ENCODE data around the gene DDX19B. TPM values are rescaled to one million over a fixed set of nuclear protein-coding genes. Genes with fewer than 3 reads are reported as not detected.
"Not testable (repeated sequence)": the region's sequence is repeated elsewhere in the genome, so short reads cannot be mapped to it uniquely, and the experiment has no call there.

The DDX19B gene
- total RNA-seq, 1 donor from 2014 or later = 37.1 TPM

- Mint-ChIP-seq H3K36me3 (ENCODE audit: low read depth, unreplicated experiment) (no peaks in the 10 kb centered on the region), H3K4me3 (ENCODE audit: unreplicated experiment) (peak within 1 kb of the TSS; percentile 98), H3K4me1 (ENCODE audit: unreplicated experiment) (peaks cover 5% of the 10 kb centered on the region), H3K27ac (ENCODE audit: unreplicated experiment) (peak within 1 kb of the TSS; percentile 81), H3K9me3 (ENCODE audit: unreplicated experiment) (no peaks in the 10 kb centered on the region), H3K27me3 (ENCODE audit: unreplicated experiment) (peaks cover 4% of the 10 kb centered on the region)
- DNase-seq (ENCODE audit: low spot score) = peak; percentile 95
- TF ChIP-seq CTCF (IDR thresholded peaks at IDR 0.05; ENCODE audit: unreplicated experiment) = no peak
These were observed 9.5 kb upstream of the DDX19B start, which contains the start of gene AARS1 for GRCh38 chr16:70289229-70290094. AARS1 (minus strand) TSS chr16:70289506; CDS start chr16:70282763, 6,743 bp downstream.

GRCh38 chr16:70290949-70291519, 8.0 kb upstream of the DDX19B start:
- Mint-ChIP-seq H3K9me3 (ENCODE audit: unreplicated experiment) (no peaks in the 10 kb centered on the region), H3K4me1 (ENCODE audit: unreplicated experiment) (peaks cover 5% of the 10 kb centered on the region), H3K27ac (ENCODE audit: unreplicated experiment) (no peak overlapping the region), H3K4me3 (ENCODE audit: unreplicated experiment) (no peak overlapping the region), H3K27me3 (ENCODE audit: unreplicated experiment) (peaks cover 4% of the 10 kb centered on the region), H3K36me3 (ENCODE audit: low read depth, unreplicated experiment) (no peaks in the 10 kb centered on the region)
- no peak for TF ChIP-seq CTCF (IDR thresholded peaks at IDR 0.05; ENCODE audit: unreplicated experiment)
- DNase-seq (ENCODE audit: low spot score) = no peak

GRCh38 chr16:70292148-70292547, 6.8 kb upstream of the DDX19B start:
- not testable (repeated sequence) for H3K4me1 Mint-ChIP-seq (ENCODE audit: unreplicated experiment); H3K4me3 Mint-ChIP-seq (ENCODE audit: unreplicated experiment); H3K9me3 Mint-ChIP-seq (ENCODE audit: unreplicated experiment); DNase-seq (ENCODE audit: low spot score); H3K27me3 Mint-ChIP-seq (ENCODE audit: unreplicated experiment); H3K27ac Mint-ChIP-seq (ENCODE audit: unreplicated experiment); H3K36me3 Mint-ChIP-seq (ENCODE audit: low read depth, unreplicated experiment)

- H3K27me3 Mint-ChIP-seq (ENCODE audit: unreplicated experiment) = no peaks in the 10 kb centered on the region
These were observed 4.5 kb upstream of the DDX19B start for GRCh38 chr16:70294385-70295025.

More at GRCh38 chr16:70294385-70295025, 4.5 kb upstream of the DDX19B start:
- H3K27ac Mint-ChIP-seq (ENCODE audit: unreplicated experiment) = no peak overlapping the region
- no peak for TF ChIP-seq CTCF (IDR thresholded peaks at IDR 0.05; ENCODE audit: unreplicated experiment)
- H3K36me3 Mint-ChIP-seq (ENCODE audit: low read depth, unreplicated experiment) = no peaks in the 10 kb centered on the region
- no peak for DNase-seq (ENCODE audit: low spot score)
- no peaks in the 10 kb centered on the region for H3K4me1 Mint-ChIP-seq (ENCODE audit: unreplicated experiment)
- H3K9me3 Mint-ChIP-seq (ENCODE audit: unreplicated experiment) = no peaks in the 10 kb centered on the region
- no peak overlapping the region for H3K4me3 Mint-ChIP-seq (ENCODE audit: unreplicated experiment)

Data from endothelial cell (in vitro differentiated cells).